Suprapubic skin (tissue), 3 donors: ENCODE data around the gene TSACC.

Experiments used
- CTCF ChIP-seq, 2 donors: fragments of 200-600 bp in 1 of 2; fragments of 450-650 bp in 1 of 2; sonication (generic) in 1 of 2; IDR thresholded peaks; one replicate each; pipeline ENCODE4 v1.5.1; 2016 to 2019; ENCODE audit warnings: antibody characterized with exemption in 2 of 2, mild to moderate bottlenecking in 1 of 2, moderate library complexity in 1 of 2
- EP300 ChIP-seq: sonication (generic); formaldehyde crosslinking; IDR thresholded peaks from one replicate; pipeline ENCODE4 v1.6.1; 2017; ENCODE audit warnings: antibody characterized with exemption
- POLR2A ChIP-seq, 2 donors: fragments of 450-650 bp; IDR thresholded peaks; one replicate each; pipeline ENCODE4 v1.6.1; 2017; ENCODE audit warnings: antibody characterized with exemption in 2 of 2, mild to moderate bottlenecking in 2 of 2, moderate library complexity in 2 of 2

GRCh38 chr1:156360534-156360933 is 22.2 kb downstream of the TSACC start:
- no peak for TF ChIP-seq POLR2A (IDR thresholded peaks at IDR 0.05)
- no peak for TF ChIP-seq CTCF (IDR thresholded peaks at IDR 0.05)
- no peak for TF ChIP-seq EP300
